Osteocyte (in vitro differentiated cells): ENCODE results near the gene FBXW12. TPM values are rescaled to one million over a fixed set of nuclear protein-coding genes. Genes with fewer than 3 reads are reported as not detected.

ENCODE experiments used
- DNase-seq: peaks from one replicate; pipeline ENCODE4 v3.0.0; 2021; ENCODE audit warnings: mixed read lengths; ENCODE audit not compliant: unreplicated experiment; ENCODE audit errors: extremely low spot score
- H3K27ac Mint-ChIP-seq: one replicate; pipeline ENCODE4 v1.8.0; 2021; ENCODE audit warnings: mild to moderate bottlenecking, mixed read lengths; ENCODE audit not compliant: unreplicated experiment
- H3K27me3 Mint-ChIP-seq: one replicate; pipeline ENCODE4 v1.8.0; 2021; ENCODE audit warnings: mixed read lengths; ENCODE audit not compliant: unreplicated experiment
- H3K36me3 Mint-ChIP-seq: one replicate; pipeline ENCODE4 v1.8.0; 2021; ENCODE audit warnings: mixed read lengths; ENCODE audit not compliant: unreplicated experiment
- H3K4me1 Mint-ChIP-seq: one replicate; pipeline ENCODE4 v1.8.0; 2021; ENCODE audit warnings: mixed read lengths; ENCODE audit not compliant: unreplicated experiment
- H3K4me3 Mint-ChIP-seq: one replicate; pipeline ENCODE4 v1.8.0; 2021; ENCODE audit warnings: mild to moderate bottlenecking, moderate library complexity, mixed read lengths; ENCODE audit not compliant: unreplicated experiment
- H3K9me3 Mint-ChIP-seq: one replicate; pipeline ENCODE4 v1.8.0; 2021; ENCODE audit warnings: mixed read lengths; ENCODE audit not compliant: unreplicated experiment
- CTCF ChIP-seq: fragments of 200-600 bp; sonication (generic); IDR thresholded peaks from 2 replicates; pipeline ENCODE4 v1.5.0; 2021; ENCODE audit warnings: antibody characterized with exemption, mild to moderate bottlenecking, moderate library complexity
- total RNA-seq: library from RNA; stranded (reverse); gene quantifications from 2 replicates; pipeline ENCODE4 v1.2.1, GENCODE V29; 2021

Gene FBXW12
- total RNA-seq, 1 donor from 2014 or later = not detected

GRCh38 chr3:48367201-48367600 lies 4.8 kb upstream of the FBXW12 start:
- Mint-ChIP-seq H3K27me3 (peaks cover 46% of the 10 kb centered on the region), H3K4me1 (no peaks in the 10 kb centered on the region), H3K4me3 (no peak overlapping the region), H3K27ac (no peak overlapping the region), H3K9me3 (peaks cover 11% of the 10 kb centered on the region), H3K36me3 (no peaks in the 10 kb centered on the region)
- TF ChIP-seq CTCF = no peak
- DNase-seq = no peak

- no peak for TF ChIP-seq CTCF
- Mint-ChIP-seq H3K36me3 (no peaks in the 10 kb centered on the region), H3K4me3 (no peak overlapping the region), H3K9me3 (peaks cover 3% of the 10 kb centered on the region), H3K4me1 (no peaks in the 10 kb centered on the region), H3K27me3 (peaks cover 35% of the 10 kb centered on the region), H3K27ac (no peak overlapping the region)
- no peak for DNase-seq
Observed at GRCh38 chr3:48369693-48370332, 2.2 kb upstream of the FBXW12 start.

- H3K4me3 Mint-ChIP-seq = no peak overlapping the region
- no peaks in the 10 kb centered on the region for H3K9me3 Mint-ChIP-seq
- no peak for DNase-seq
- H3K27me3 Mint-ChIP-seq = peaks cover 32% of the 10 kb centered on the region
- no peak for TF ChIP-seq CTCF
- no peak overlapping the region for H3K27ac Mint-ChIP-seq
- no peaks in the 10 kb centered on the region for H3K36me3 Mint-ChIP-seq
- no peaks in the 10 kb centered on the region for H3K4me1 Mint-ChIP-seq
Observed at GRCh38 chr3:48370333-48370713, 1.7 kb upstream of the FBXW12 start.

GRCh38 chr3:48372377-48372770 lies 355 bp downstream of the FBXW12 start:
- peaks cover 32% of the 10 kb centered on the region for H3K27me3 Mint-ChIP-seq
- no peak for DNase-seq
- H3K4me3 Mint-ChIP-seq = no peak overlapping the region
- no peaks in the 10 kb centered on the region for H3K9me3 Mint-ChIP-seq
- no peak for TF ChIP-seq CTCF
- H3K36me3 Mint-ChIP-seq = no peaks in the 10 kb centered on the region
- no peak overlapping the region for H3K27ac Mint-ChIP-seq
- no peaks in the 10 kb centered on the region for H3K4me1 Mint-ChIP-seq

GRCh38 chr3:48372862-48373435 lies 930 bp downstream of the FBXW12 start:
- no peak for DNase-seq
- Mint-ChIP-seq H3K9me3 (no peaks in the 10 kb centered on the region), H3K27ac (no peak overlapping the region), H3K4me1 (no peaks in the 10 kb centered on the region), H3K27me3 (peaks cover 37% of the 10 kb centered on the region), H3K36me3 (no peaks in the 10 kb centered on the region), H3K4me3 (no peak overlapping the region)
- TF ChIP-seq CTCF = no peak
